GM12878 (cell line): Measurements from ENCODE around the gene DAGLA. TPM values are rescaled to one million over a fixed set of nuclear protein-coding genes. Genes with fewer than 3 reads are reported as not detected.

ENCODE experiments used
- CHD2 ChIP-seq: IDR thresholded peaks from 2 replicates; pipeline ENCODE4 v1.6.1; 2011; ENCODE audit warnings: low read depth, low read length, improper control_type of control experiment, borderline replicate concordance
- DPF2 ChIP-seq: fragments of 450-650 bp; IDR thresholded peaks from 2 replicates; pipeline ENCODE4 v1.6.1; 2017; ENCODE audit warnings: mild to moderate bottlenecking
- LARP7 ChIP-seq: fragments of 450-650 bp; IDR thresholded peaks from 2 replicates; pipeline ENCODE4 v1.6.1; 2017; ENCODE audit warnings: mild to moderate bottlenecking
- MYB ChIP-seq: fragments of 150-350 bp; IDR thresholded peaks from 2 replicates; pipeline ENCODE4 v1.6.1; 2014; ENCODE audit warnings: mild to moderate bottlenecking, low read depth, low read length, borderline replicate concordance
- PML ChIP-seq: IDR thresholded peaks from 2 replicates; pipeline ENCODE4 v1.6.1; 2012; ENCODE audit warnings: low read length, inconsistent platforms
- POLR2AphosphoS5 ChIP-seq: IDR thresholded peaks from 2 replicates; pipeline ENCODE4 v1.6.1; 2011; ENCODE audit warnings: mild to moderate bottlenecking, low read length, inconsistent platforms
- RELA ChIP-seq: fragments of 450-650 bp; IDR thresholded peaks from 2 replicates; pipeline ENCODE4 v1.8.0; 2014; ENCODE audit warnings: borderline replicate concordance; ENCODE audit not compliant: partially characterized antibody
- SREBF1 ChIP-seq: IDR thresholded peaks from 2 replicates; pipeline ENCODE4 v1.6.1; 2012; ENCODE audit warnings: mild to moderate bottlenecking, low read length
- STAT1 ChIP-seq: fragments of 450-650 bp; conservative IDR thresholded peaks from 2 replicates; pipeline ENCODE4 v1.6.1; 2014; ENCODE audit warnings: antibody characterized with exemption, mild to moderate bottlenecking
- SUZ12 ChIP-seq: fragments of 200-600 bp; sonication (generic); IDR thresholded peaks from one replicate; pipeline ENCODE4 v1.6.1; 2018; ENCODE audit warnings: antibody characterized with exemption, mild to moderate bottlenecking; ENCODE audit not compliant: unreplicated experiment
- ZNF274 ChIP-seq: IDR thresholded peaks from one replicate; pipeline ENCODE4 v1.8.0; 2011; ENCODE audit not compliant: insufficient read length, insufficient read depth
- polyA plus RNA-seq, 11 experiments: library from polyadenylated mRNA; depleted of rRNA in 4 of 11; unstranded in 6 of 11; stranded (reverse) in 5 of 11; fragments of >200 nt; fragmentation: Nextera tagmentation in 4 of 11; fragmentation: Illumina TruSeq in 1 of 11; extraction: Ambion mirVana in 4 of 11; extraction: Trizol in 1 of 11; gene quantifications; 1 replicate in 1 of 11; 2 replicates in 10 of 11; pipeline versions ENCODE4 v1.2.1 to v1.2.3, GENCODE V29; 2011 to 2016; ENCODE audit warnings: inconsistent platforms in 2 of 11, missing spikeins in 2 of 11, low read depth in 1 of 11
- total RNA-seq, 4 experiments: library from RNA; depleted of rRNA in 3 of 4; stranded (reverse); fragments of >200 nt in 3 of 4; fragmentation: Illumina TruSeq in 1 of 4; extraction: Trizol in 1 of 4; gene quantifications; 2 replicates each; pipeline versions ENCODE4 v1.2.1 to v1.2.3, GENCODE V29; 2013 to 2021
- TF ChIP-seq, protein P1 (sequence below): fragments of 450-650 bp; IDR thresholded peaks from 2 replicates; pipeline ENCODE4 v1.6.1; 2018; ENCODE audit warnings: borderline replicate concordance, mild to moderate bottlenecking; ENCODE audit not compliant: partially characterized antibody
- TF ChIP-seq, protein P2 (sequence below): fragments of 450-650 bp; IDR thresholded peaks from 2 replicates; pipeline ENCODE4 v1.6.1; 2016; ENCODE audit warnings: mild to moderate bottlenecking, moderate library complexity, borderline replicate concordance

Gene DAGLA
- total and polyA plus RNA-seq, 10 of the 15 experiments (the other 5 are each of a cell fraction or from before 2014, with no cell fraction given), result 0.05 TPM; not detected in 9

DNA sequence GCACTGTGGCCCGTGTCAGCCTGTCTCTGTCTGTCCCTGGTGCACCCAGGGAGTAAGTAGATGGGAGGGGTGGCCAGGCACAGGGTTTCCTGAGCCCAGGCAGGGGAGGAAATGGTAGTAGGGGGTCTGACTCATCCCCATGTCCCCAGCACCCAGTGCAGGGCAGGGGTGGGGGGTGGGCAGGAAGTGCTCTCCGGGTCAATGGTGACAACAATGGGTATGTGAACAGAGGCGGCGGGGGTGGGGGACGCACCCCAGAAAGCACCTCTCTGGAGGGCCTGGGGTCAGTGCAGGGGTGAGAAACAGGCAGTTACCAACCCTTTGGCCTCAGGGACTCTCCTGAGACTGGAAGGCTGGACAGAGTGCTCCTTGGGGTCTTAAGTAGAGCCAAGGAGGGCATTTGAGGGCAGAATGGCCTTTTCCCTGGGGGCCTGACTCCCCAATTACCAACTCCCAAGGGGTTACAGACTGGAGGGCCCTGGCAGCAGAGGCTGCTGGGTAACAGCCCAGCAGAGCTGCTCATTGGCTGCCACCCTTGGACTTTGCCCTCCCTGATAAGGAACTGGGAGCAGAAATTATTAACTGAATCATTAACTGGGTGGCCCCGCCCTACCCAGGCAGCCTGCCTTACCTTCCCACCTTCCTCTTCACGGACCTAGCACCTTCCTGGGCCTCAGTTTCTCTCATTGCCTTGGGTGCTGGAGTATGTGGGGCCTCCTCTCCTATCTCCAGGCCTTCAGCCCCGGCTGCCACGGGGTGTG lies 76.4 kb downstream of the DAGLA start (continued):
- TF ChIP-seq, protein P1, sequence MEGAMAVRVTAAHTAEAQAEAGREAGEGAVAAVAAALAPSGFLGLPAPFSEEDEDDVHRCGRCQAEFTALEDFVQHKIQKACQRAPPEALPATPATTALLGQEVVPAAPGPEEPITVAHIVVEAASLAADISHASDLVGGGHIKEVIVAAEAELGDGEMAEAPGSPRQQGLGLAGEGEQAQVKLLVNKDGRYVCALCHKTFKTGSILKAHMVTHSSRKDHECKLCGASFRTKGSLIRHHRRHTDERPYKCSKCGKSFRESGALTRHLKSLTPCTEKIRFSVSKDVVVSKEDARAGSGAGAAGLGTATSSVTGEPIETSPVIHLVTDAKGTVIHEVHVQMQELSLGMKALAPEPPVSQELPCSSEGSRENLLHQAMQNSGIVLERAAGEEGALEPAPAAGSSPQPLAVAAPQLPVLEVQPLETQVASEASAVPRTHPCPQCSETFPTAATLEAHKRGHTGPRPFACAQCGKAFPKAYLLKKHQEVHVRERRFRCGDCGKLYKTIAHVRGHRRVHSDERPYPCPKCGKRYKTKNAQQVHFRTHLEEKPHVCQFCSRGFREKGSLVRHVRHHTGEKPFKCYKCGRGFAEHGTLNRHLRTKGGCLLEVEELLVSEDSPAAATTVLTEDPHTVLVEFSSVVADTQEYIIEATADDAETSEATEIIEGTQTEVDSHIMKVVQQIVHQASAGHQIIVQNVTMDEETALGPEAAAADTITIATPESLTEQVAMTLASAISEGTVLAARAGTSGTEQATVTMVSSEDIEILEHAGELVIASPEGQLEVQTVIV, result no peak
- TF ChIP-seq DPF2, result peak; percentile 97
- TF ChIP-seq SREBF1, result no peak
- no peak for TF ChIP-seq ZNF274
- no peak for TF ChIP-seq STAT1
- TF ChIP-seq PML, result no peak
- no peak for TF ChIP-seq SUZ12
- no peak for TF ChIP-seq MYB
- TF ChIP-seq, protein P2, sequence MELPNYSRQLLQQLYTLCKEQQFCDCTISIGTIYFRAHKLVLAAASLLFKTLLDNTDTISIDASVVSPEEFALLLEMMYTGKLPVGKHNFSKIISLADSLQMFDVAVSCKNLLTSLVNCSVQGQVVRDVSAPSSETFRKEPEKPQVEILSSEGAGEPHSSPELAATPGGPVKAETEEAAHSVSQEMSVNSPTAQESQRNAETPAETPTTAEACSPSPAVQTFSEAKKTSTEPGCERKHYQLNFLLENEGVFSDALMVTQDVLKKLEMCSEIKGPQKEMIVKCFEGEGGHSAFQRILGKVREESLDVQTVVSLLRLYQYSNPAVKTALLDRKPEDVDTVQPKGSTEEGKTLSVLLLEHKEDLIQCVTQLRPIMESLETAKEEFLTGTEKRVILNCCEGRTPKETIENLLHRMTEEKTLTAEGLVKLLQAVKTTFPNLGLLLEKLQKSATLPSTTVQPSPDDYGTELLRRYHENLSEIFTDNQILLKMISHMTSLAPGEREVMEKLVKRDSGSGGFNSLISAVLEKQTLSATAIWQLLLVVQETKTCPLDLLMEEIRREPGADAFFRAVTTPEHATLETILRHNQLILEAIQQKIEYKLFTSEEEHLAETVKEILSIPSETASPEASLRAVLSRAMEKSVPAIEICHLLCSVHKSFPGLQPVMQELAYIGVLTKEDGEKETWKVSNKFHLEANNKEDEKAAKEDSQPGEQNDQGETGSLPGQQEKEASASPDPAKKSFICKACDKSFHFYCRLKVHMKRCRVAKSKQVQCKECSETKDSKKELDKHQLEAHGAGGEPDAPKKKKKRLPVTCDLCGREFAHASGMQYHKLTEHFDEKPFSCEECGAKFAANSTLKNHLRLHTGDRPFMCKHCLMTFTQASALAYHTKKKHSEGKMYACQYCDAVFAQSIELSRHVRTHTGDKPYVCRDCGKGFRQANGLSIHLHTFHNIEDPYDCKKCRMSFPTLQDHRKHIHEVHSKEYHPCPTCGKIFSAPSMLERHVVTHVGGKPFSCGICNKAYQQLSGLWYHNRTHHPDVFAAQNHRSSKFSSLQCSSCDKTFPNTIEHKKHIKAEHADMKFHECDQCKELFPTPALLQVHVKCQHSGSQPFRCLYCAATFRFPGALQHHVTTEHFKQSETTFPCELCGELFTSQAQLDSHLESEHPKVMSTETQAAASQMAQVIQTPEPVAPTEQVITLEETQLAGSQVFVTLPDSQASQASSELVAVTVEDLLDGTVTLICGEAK, result no peak
- 0 out of 2 replicates have a peak, but pooled peaks have one; percentile 23 for TF ChIP-seq LARP7
- peak; percentile 55; the same call in 1 of the 2 replicates for TF ChIP-seq POLR2AphosphoS5
- peak; percentile 95 for TF ChIP-seq RELA
- TF ChIP-seq CHD2, result peak; percentile 83
